OCI-LY1 (cell line): ENCODE measurements around the gene DNAAF9.

Source experiments
- EZH2 ChIP-seq: fragments of 200-600 bp; sonication (generic), shearing (Covaris generic); IDR thresholded peaks from 2 replicates; pipeline ENCODE4 v1.8.0; 2017; ENCODE audit warnings: borderline replicate concordance, mixed run types, mild to moderate bottlenecking, antibody characterized with exemption, low read length, moderate library complexity, mixed read lengths
- TF ChIP-seq, protein P1 (sequence below): fragments of 200-600 bp; sonication (generic), shearing (Covaris generic); IDR thresholded peaks from 2 replicates; pipeline ENCODE4 v1.5.1; 2017; ENCODE audit warnings: mild to moderate bottlenecking, antibody characterized with exemption, low read length, moderate library complexity, mixed read lengths

DNA sequence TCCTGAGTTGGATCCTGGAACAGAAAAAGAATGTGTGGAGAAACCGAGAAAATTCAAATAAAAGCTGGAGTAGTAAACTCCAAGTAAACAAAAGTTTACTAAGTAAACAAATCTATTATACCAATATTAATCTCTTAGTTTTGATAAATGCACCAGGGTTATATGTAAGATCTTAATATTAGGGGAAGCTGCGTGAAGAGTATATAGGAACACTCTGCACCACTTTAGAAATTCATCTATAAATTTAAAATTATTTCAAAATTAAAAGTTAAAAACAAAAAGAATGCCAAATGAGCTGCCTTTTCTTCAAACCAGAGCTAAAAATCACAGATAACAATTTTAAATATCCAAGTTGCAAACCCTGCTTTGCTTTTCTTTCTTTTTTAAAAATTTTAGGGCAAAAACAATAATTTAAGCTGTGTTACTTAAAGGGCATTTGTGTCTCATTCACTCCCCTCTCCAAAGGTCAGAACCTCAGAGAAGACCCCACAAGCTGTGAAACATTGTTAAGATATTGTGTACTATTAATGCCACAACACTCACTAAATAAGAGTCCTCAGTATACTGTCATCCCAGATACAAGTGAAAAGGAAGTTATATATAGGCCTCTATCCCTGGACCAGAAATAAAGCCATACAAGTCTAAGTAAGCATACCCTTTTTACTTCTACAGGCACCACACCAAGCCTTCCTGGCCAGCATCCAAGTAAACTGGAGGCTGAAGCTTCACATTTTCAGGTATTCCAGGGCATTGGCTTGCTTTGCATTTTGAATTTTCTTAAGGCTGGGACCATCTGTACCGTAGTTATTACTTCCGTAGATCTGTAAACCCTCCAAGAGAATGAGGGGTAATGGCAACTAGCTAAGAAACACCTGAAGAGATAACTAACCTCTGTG, 7.0 kb downstream of the DNAAF9 start:
- TF ChIP-seq EZH2: no peak
- TF ChIP-seq, protein P1, sequence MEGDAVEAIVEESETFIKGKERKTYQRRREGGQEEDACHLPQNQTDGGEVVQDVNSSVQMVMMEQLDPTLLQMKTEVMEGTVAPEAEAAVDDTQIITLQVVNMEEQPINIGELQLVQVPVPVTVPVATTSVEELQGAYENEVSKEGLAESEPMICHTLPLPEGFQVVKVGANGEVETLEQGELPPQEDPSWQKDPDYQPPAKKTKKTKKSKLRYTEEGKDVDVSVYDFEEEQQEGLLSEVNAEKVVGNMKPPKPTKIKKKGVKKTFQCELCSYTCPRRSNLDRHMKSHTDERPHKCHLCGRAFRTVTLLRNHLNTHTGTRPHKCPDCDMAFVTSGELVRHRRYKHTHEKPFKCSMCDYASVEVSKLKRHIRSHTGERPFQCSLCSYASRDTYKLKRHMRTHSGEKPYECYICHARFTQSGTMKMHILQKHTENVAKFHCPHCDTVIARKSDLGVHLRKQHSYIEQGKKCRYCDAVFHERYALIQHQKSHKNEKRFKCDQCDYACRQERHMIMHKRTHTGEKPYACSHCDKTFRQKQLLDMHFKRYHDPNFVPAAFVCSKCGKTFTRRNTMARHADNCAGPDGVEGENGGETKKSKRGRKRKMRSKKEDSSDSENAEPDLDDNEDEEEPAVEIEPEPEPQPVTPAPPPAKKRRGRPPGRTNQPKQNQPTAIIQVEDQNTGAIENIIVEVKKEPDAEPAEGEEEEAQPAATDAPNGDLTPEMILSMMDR: no peak
